Subcutaneous abdominal adipose tissue (tissue), 5 donors: Measurements from ENCODE around the gene WDR54.

Experiments used
- H3K27ac ChIP-seq: one replicate; pipeline ENCODE4 v1.7.0; 2013; ENCODE audit warnings: low read depth, mild to moderate bottlenecking, inconsistent platforms, low read length, moderate library complexity
- H3K27me3 ChIP-seq, 5 donors: one replicate each; pipeline ENCODE4 v1.7.0; 2013; ENCODE audit warnings: low read length in 5 of 5, inconsistent platforms in 1 of 5; ENCODE audit not compliant: control insufficient read depth in 5 of 5, insufficient read depth in 4 of 5
- H3K36me3 ChIP-seq, 5 donors: one replicate each; pipeline ENCODE4 v1.7.0; 2013; ENCODE audit warnings: low read length in 5 of 5; ENCODE audit not compliant: control insufficient read depth in 5 of 5, insufficient read depth in 5 of 5
- H3K4me1 ChIP-seq, 5 donors: one replicate each; pipeline ENCODE4 v1.7.0; 2013; ENCODE audit warnings: low read length in 5 of 5, mild to moderate bottlenecking in 3 of 5, moderate library complexity in 1 of 5; ENCODE audit not compliant: control insufficient read depth in 5 of 5, insufficient read depth in 5 of 5
- H3K4me3 ChIP-seq, 5 donors: one replicate each; pipeline ENCODE4 v1.7.0; 2013; ENCODE audit warnings: low read length in 5 of 5, low read depth in 1 of 5
- H3K9ac ChIP-seq, 5 donors: one replicate each; pipeline ENCODE4 v1.7.0; 2013; ENCODE audit warnings: low read length in 5 of 5, mild to moderate bottlenecking in 4 of 5, moderate library complexity in 3 of 5
- H3K9me3 ChIP-seq, 5 donors: one replicate each; pipeline ENCODE4 v1.7.0; 2013; ENCODE audit warnings: low read length in 5 of 5; ENCODE audit not compliant: control insufficient read depth in 5 of 5
- donor health status: healthy.
- donor health status: healthy.
- donor health status: healthy.
- donor health status: healthy.
- donor health status: healthy.

Gene WDR54

DNA sequence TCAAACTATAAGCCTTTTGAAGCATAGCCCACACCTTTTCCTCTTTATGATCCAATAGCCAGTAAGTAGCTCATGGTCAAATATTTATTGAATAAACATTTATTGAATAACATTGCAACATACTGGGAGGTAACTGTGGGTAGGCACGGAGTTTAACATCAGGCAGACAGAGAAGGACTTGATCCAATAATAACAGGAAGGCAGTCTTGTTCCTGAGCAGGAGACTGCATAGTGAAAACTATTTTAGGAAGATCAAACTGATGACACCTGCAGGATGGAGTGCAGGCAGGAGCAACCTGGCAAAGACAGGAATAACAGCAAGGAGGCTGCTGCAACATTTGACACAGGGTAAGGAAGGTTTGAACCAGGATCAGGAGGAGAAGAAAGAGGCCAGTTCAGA, 38.3 kb upstream of the WDR54 start:
- H3K9ac ChIP-seq, result no peak overlapping the region
- peaks cover 1 to 31% (median 15%) of the 10 kb centered on the region in 5 donors for H3K4me1 ChIP-seq
- H3K36me3 ChIP-seq, result peaks cover 0 to 13% (median 2%) of the 10 kb centered on the region in 5 donors
- H3K4me3 ChIP-seq, result no peak overlapping the region
- no peaks in the 10 kb centered on the region for H3K9me3 ChIP-seq
- H3K27me3 ChIP-seq, result no peaks in the 10 kb centered on the region
- H3K27ac ChIP-seq, result no peak overlapping the region

DNA sequence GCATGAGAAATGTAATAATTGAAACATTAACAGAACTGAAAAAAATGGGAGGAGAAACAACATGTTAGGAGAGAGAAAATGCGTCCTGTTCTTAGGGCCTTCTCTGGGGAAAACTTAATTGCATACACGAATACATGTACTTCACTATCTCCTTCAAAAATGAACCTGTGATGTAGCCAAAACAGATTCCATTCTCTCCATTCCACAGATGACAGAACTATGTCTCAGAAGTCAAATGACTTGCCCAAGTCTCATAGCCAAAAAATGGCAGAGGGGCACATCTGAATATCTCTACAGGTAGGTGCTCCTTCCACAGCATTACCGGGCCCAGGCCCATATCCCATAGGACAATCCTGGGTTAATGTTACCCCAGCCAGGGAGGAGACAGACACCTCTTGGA, 37.5 kb upstream of the WDR54 start:
- Histone ChIP-seq H3K4me1 (peaks cover 1 to 36% (median 15%) of the 10 kb centered on the region in 5 donors), H3K4me3 (no peak overlapping the region), H3K9me3 (no peaks in the 10 kb centered on the region), H3K27me3 (no peaks in the 10 kb centered on the region), H3K27ac (no peak overlapping the region), H3K9ac (peak overlapping the region in 2 of 5 donors; percentile 5 to 49), H3K36me3 (peaks cover 0 to 13% (median 2%) of the 10 kb centered on the region in 5 donors)

DNA sequence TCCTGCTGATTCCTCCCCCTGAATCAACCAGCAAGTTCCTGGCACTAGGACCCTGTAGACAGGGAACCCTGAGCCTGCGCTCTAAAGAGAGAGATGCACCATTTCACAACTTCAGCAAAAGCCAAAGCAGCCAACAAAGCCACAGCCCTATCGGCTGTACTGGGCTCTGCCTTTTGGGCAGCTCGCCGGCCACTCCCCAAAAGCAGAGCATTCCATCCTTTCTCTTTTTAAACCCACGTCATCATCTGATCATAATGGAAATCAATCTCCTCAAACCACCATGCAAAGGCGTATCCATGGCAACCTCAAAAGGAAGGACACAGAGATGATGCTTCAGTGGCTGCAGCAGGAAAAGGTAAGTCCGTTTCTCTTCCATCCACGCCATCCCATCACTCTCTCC, 36.1 kb upstream of the WDR54 start:
- H3K4me3 ChIP-seq, result no peak overlapping the region
- H3K9ac ChIP-seq, result no peak overlapping the region

DNA sequence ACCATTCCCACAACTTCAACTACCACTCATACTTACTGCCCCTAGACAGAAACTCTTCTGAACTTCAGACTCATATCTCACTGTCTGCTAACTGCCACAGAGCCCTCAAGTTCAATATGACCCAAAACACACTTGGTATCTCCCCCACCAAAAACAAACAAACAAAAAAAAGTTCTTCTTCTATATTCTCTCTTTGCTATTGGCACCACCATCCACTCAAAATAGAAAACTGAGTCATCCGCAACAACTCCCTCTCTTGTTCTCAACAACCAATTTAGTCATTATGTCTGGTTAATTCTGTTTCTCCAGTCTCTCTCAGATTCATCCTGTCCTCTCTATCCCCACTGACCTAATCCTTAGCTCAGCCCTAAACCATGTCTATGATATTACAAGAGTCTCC, 34.2 kb upstream of the WDR54 start:
- Histone ChIP-seq H3K36me3 (peaks cover 0 to 13% (median 0%) of the 10 kb centered on the region in 5 donors), H3K27ac (no peak overlapping the region), H3K4me1 (peaks cover 6 to 42% (median 24%) of the 10 kb centered on the region in 5 donors), H3K9me3 (no peaks in the 10 kb centered on the region), H3K4me3 (no peak overlapping the region), H3K9ac (no peak overlapping the region), H3K27me3 (no peaks in the 10 kb centered on the region)

More for the DNA sequence above, 36.1 kb upstream of the WDR54 start:
- no peak overlapping the region for H3K27ac ChIP-seq
- no peaks in the 10 kb centered on the region for H3K9me3 ChIP-seq
- H3K4me1 ChIP-seq, result peaks cover 3 to 35% (median 18%) of the 10 kb centered on the region in 5 donors
- peaks cover 0 to 13% (median 0%) of the 10 kb centered on the region in 5 donors for H3K36me3 ChIP-seq
- no peaks in the 10 kb centered on the region for H3K27me3 ChIP-seq

- peaks cover 6 to 38% (median 26%) of the 10 kb centered on the region in 5 donors for H3K4me1 ChIP-seq
- H3K27me3 ChIP-seq, result peaks cover 0 to 3% (median 0%) of the 10 kb centered on the region in 5 donors
- H3K27ac ChIP-seq, result no peak overlapping the region
- H3K9ac ChIP-seq, result peak overlapping the region in 2 of 5 donors; percentile 90 to 96
- H3K9me3 ChIP-seq, result no peaks in the 10 kb centered on the region
- H3K36me3 ChIP-seq, result peaks cover 0 to under 1% (median 0%) of the 10 kb centered on the region in 5 donors
- peak overlapping the region; percentile 87 to 97 (median 92) for H3K4me3 ChIP-seq
Measured at GRCh38 chr2:74390606-74391005, 30.9 kb upstream of the WDR54 start.

- H3K9ac ChIP-seq, result peak overlapping the region; percentile 85 to 96 (median 91)
- peak overlapping the region; percentile 87 to 97 (median 92) for H3K4me3 ChIP-seq
- peak overlapping the region; percentile 74 for H3K27ac ChIP-seq
- no peaks in the 10 kb centered on the region for H3K36me3 ChIP-seq
- peaks cover 6 to 38% (median 26%) of the 10 kb centered on the region in 5 donors for H3K4me1 ChIP-seq
- H3K27me3 ChIP-seq, result peaks cover 0 to 3% (median 0%) of the 10 kb centered on the region in 5 donors
- H3K9me3 ChIP-seq, result no peaks in the 10 kb centered on the region
Measured at GRCh38 chr2:74391209-74391579, 30.3 kb upstream of the WDR54 start.

DNA sequence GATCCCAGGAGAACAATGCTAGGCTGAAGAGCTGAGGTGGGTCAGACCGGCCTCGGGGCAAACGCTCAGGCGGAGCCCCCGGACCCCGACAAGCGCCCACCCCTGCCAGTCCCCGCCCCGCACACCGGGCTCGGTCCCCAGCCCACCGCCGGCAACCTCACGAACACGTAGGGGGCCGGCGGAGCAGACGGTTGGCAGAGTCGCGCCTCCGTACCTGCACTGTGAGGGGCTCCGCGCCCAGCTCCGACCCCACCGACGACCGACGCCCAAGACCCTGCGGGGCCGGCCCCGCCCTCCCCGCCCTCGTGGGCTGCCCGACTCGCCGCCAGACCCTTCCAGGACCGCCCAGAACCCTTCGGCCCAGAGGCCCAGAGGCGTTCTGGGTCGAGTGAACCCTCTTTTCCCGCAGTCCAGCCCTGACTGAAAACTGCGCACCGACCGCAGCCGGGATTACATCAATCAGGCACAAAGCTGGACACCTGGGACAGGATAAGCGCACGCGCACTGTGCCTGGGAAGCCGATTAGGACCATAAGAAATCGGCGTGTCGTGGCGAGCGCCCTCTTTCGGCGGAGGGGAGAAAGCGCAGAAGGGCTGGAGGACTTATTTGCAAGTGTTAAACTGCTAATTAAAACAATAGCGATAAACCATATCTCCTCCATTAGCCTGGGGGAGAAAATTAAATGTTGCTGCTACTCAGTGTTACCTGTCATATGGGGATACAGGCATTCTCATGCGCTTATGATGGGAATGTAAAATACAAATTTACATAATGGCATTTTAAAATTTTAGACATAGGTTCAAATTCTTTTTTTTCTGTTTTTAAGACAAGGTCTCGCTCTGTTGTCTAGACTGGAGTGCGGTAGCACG, 29.7 kb upstream of the WDR54 start:
- Histone ChIP-seq H3K9ac (peak overlapping the region; percentile 85 to 96 (median 91)), H3K4me3 (peak overlapping the region; percentile 87 to 97 (median 92)), H3K27me3 (peaks cover 0 to 3% (median 0%) of the 10 kb centered on the region in 5 donors), H3K9me3 (no peaks in the 10 kb centered on the region), H3K27ac (peak overlapping the region; percentile 74), H3K4me1 (peaks cover 6 to 38% (median 26%) of the 10 kb centered on the region in 5 donors), H3K36me3 (no peaks in the 10 kb centered on the region)

- no peaks in the 10 kb centered on the region for H3K9me3 ChIP-seq
- H3K27ac ChIP-seq, result no peak overlapping the region
- H3K27me3 ChIP-seq, result peaks cover 0 to 3% (median 0%) of the 10 kb centered on the region in 5 donors
- peak overlapping the region in 4 of 5 donors; percentile 71 to 94 (median 90) for H3K4me3 ChIP-seq
- peak overlapping the region in 1 of 5 donors; percentile 92 for H3K9ac ChIP-seq
- no peaks in the 10 kb centered on the region for H3K36me3 ChIP-seq
- peaks cover 6 to 38% (median 26%) of the 10 kb centered on the region in 5 donors for H3K4me1 ChIP-seq
Measured at GRCh38 chr2:74392449-74392743, 29.1 kb upstream of the WDR54 start.

GRCh38 chr2:74393525-74393924, 28.0 kb upstream of the WDR54 start:
- no peak overlapping the region for H3K27ac ChIP-seq
- no peak overlapping the region for H3K9ac ChIP-seq
- H3K27me3 ChIP-seq, result peaks cover 0 to 3% (median 0%) of the 10 kb centered on the region in 5 donors
- H3K4me3 ChIP-seq, result no peak overlapping the region
- H3K9me3 ChIP-seq, result no peaks in the 10 kb centered on the region
- no peaks in the 10 kb centered on the region for H3K36me3 ChIP-seq
- H3K4me1 ChIP-seq, result peaks cover 6 to 32% (median 26%) of the 10 kb centered on the region in 5 donors

GRCh38 chr2:74396149-74396548, 25.4 kb upstream of the WDR54 start:
- Histone ChIP-seq H3K36me3 (no peaks in the 10 kb centered on the region), H3K9me3 (no peaks in the 10 kb centered on the region), H3K9ac (no peak overlapping the region), H3K4me1 (peaks cover under 1 to 9% (median 6%) of the 10 kb centered on the region in 5 donors), H3K27ac (no peak overlapping the region), H3K4me3 (no peak overlapping the region), H3K27me3 (peaks cover 0 to 3% (median 0%) of the 10 kb centered on the region in 5 donors)
